Stimulated activated CD8-positive, alpha-beta memory T cell treated with anti-CD3 and anti-CD28 coated beads, Interleukin-15, amount 100 ng/mL, for 48 hours (primary cell): ENCODE measurements around the gene PCDHGA7.
"Not testable (repeated sequence)": the region's sequence is repeated elsewhere in the genome, so short reads cannot be mapped to it uniquely, and the experiment has no call there.

ENCODE experiments used
- DNase-seq, 2 donors: peaks; one replicate each; pipeline ENCODE4 v3.0.0-alpha.2; 2020; ENCODE audit warnings: low read depth in 2 of 2

Gene PCDHGA7

GRCh38 chr5:141366016-141366896 lies 16.3 kb upstream of the PCDHGA7 start:
- DNase-seq: no peak

DNA sequence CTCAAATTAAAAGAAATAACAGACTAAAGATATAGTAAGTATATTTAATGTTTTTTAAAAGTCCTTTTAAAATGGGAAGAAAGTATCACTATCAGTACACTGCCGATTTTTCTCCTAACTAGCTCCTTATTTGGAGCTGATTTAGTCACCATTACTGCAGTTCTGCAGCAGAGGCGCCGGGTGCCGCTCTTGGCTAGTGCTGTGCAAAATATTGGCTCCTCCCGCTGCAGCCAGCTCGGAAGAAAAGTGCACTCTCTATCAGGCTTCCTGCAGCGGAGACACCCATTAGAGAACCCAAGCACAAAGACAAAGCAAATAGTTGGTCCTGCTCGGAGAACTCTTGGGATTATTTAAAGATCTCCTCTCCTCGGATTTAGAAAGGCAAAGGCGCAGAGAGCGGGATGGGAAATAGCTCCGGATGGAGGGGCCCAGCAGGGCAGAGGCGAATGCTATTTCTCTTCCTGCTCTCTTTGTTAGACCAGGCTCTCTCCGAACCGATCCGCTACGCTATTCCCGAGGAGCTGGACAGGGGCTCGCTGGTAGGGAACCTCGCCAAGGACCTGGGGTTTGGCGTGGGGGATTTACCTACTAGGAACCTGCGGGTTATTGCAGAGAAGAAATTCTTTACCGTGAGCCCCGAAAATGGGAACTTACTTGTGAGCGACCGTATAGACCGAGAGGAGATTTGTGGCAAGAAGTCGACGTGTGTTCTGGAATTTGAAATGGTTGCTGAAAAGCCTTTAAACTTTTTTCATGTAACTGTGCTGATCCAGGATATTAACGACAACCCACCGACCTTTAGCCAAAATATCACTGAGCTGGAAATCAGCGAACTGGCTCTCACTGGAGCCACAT lies 12.3 kb upstream of the PCDHGA7 start, which contains the start of gene PCDHGB3:
TSS of gene PCDHGB3 (plus strand) at position 249 of the 855 bp plus-strand sequence. CDS start at position 402, 153 bp downstream.
- DNase-seq: no peak

GRCh38 chr5:141371572-141372475 lies 10.7 kb upstream of the PCDHGA7 start:
- DNase-seq: no peak

GRCh38 chr5:141373673-141374317 lies 8.7 kb upstream of the PCDHGA7 start, which contains the start of gene PCDHGA6:
Gene PCDHGA6 (plus strand): TSS chr5:141373891. CDS start chr5:141374084, 193 bp downstream.
- DNase-seq: no peak

- DNase-seq: no peak
Observed at GRCh38 chr5:141374627-141375026, 7.9 kb upstream of the PCDHGA7 start.

GRCh38 chr5:141375444-141376155 lies 6.9 kb upstream of the PCDHGA7 start:
- not testable (repeated sequence) for DNase-seq

DNA sequence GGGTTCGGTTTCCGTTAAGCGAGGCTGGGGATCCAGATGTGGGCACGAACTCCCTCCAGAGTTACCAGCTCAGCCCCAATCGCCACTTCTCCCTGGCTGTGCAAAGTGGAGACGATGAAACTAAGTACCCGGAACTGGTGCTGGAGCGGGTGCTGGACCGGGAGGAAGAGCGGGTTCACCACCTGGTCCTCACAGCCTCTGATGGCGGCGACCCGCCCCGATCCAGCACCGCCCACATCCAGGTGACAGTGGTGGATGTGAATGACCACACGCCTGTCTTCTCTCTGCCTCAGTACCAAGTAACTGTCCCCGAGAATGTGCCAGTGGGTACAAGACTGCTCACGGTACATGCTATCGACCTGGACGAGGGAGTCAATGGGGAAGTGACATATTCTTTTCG lies 803 bp downstream of the PCDHGA7 start:
- no peak for DNase-seq

GRCh38 chr5:141384471-141385267 lies 2.1 kb downstream of the PCDHGA7 start:
- DNase-seq: no peak

GRCh38 chr5:141387557-141388311 lies 5.2 kb downstream of the PCDHGA7 start, which contains the start of gene PCDHGB4:
Gene PCDHGB4 (plus strand): TSS chr5:141387698. CDS start chr5:141387885, 187 bp downstream.
- DNase-seq: not testable (repeated sequence)

DNA sequence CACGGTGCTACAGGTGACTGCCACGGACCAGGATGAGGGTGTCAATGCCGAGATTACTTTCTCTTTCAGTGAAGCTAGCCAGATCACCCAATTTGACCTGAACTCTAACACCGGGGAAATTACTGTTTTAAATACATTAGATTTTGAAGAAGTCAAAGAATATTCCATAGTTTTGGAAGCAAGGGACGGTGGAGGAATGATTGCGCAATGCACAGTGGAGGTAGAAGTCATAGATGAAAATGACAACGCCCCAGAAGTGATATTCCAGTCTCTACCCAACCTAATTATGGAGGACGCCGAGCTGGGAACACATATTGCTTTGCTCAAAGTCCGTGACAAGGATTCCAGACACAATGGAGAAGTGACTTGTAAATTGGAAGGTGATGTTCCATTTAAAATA lies 6.1 kb downstream of the PCDHGA7 start:
- DNase-seq: no peak

GRCh38 chr5:141389153-141390042 lies 6.9 kb downstream of the PCDHGA7 start:
- DNase-seq: no peak

GRCh38 chr5:141392429-141393198 lies 10.1 kb downstream of the PCDHGA7 start, which contains the start of gene PCDHGA8:
Gene PCDHGA8 (plus strand): TSS chr5:141392633. CDS start chr5:141392814, 181 bp downstream.
- DNase-seq: no peak

DNA sequence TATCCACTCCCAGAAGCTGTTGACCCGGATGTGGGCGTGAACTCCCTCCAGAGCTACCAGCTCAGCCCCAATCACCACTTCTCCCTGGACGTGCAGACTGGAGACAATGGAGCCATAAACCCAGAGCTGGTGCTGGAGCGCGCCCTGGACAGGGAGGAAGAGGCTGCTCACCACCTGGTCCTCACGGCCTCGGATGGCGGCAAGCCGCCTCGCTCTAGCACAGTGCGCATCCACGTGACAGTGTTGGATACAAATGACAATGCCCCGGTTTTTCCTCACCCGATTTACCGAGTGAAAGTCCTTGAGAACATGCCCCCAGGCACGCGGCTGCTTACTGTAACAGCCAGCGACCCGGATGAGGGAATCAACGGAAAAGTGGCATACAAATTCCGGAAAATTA lies 10.7 kb downstream of the PCDHGA7 start:
- no peak for DNase-seq

- not testable (repeated sequence) for DNase-seq
Observed at GRCh38 chr5:141394401-141395187, 12.1 kb downstream of the PCDHGA7 start.

DNA sequence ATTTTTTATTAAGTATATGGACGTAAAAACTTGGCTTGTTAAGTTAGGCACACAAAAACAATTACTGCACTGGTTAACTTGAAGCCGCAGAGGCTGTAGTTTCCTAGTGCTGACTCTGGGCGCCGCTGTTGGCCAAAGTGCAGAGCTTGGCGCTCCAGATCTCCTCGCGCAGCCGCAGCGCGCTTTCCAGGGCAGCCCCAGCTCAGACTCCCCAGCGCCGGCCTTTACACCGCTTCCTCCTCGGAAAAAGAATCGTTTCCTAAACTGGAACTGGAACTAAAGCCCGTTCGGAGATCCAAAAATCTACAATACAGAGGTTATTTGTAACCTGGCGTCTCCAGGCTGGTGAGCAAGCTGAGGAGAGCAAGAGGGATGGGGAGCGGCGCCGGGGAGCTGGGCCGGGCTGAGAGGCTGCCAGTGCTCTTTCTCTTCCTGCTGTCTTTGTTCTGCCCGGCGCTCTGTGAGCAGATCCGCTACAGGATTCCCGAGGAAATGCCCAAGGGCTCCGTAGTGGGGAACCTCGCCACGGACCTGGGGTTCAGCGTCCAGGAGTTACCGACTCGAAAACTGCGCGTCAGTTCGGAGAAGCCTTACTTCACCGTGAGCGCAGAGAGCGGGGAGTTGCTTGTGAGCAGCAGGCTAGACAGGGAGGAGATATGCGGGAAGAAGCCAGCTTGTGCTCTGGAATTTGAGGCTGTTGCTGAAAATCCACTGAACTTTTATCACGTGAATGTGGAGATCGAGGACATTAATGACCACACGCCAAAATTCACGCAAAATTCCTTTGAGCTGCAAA lies 15.4 kb downstream of the PCDHGA7 start, which contains the start of gene PCDHGB5:
TSS of gene PCDHGB5 (plus strand) at position 192 of the 796 bp plus-strand sequence. CDS start at position 373, 181 bp downstream.
- not testable (repeated sequence) for DNase-seq
